SH-SY5Y (cell line): Measurements from ENCODE around the gene MGMT.

Source experiments
- GATA2 ChIP-seq: IDR thresholded peaks from 2 replicates; pipeline ENCODE4 v1.6.1; 2011; ENCODE audit warnings: mild to moderate bottlenecking, low read depth, low read length
- GATA3 ChIP-seq: IDR thresholded peaks from 2 replicates; pipeline ENCODE4 v1.6.1; 2011; ENCODE audit warnings: low read depth, mild to moderate bottlenecking, low read length, moderate library complexity

GRCh38 chr10:129677377-129677927, 210.4 kb downstream of the MGMT start:
- TF ChIP-seq GATA3 (no peak), GATA2 (no peak)
